ENCODE measurements around the gene ALCAM.

ALCAM gene

GRCh38 chr3:105529456-105529855 lies 162.7 kb downstream of the ALCAM start:
- no peak for DNase-seq (ENCODE audit: low spot score)

- no peak for DNase-seq (ENCODE audit: low spot score)
Observed at GRCh38 chr3:105532251-105532650, 165.5 kb downstream of the ALCAM start.

- no peak for DNase-seq (ENCODE audit: low spot score)
Observed at GRCh38 chr3:105533960-105534359, 167.3 kb downstream of the ALCAM start.

GRCh38 chr3:105534491-105534890 lies 167.8 kb downstream of the ALCAM start:
- no peak for DNase-seq (ENCODE audit: low spot score)

GRCh38 chr3:105537371-105538080 lies 170.8 kb downstream of the ALCAM start:
- DNase-seq (ENCODE audit: low spot score), result no peak

- DNase-seq (ENCODE audit: low spot score), result no peak
Observed at GRCh38 chr3:105538483-105538882, 171.8 kb downstream of the ALCAM start.

- DNase-seq (ENCODE audit: low spot score), result no peak
Observed at GRCh38 chr3:105539897-105540296, 173.2 kb downstream of the ALCAM start.

- no peak for DNase-seq (ENCODE audit: low spot score)
Observed at GRCh38 chr3:105542282-105543019, 175.7 kb downstream of the ALCAM start.

GRCh38 chr3:105545051-105545450 lies 178.3 kb downstream of the ALCAM start:
- DNase-seq (ENCODE audit: low spot score), result no peak

GRCh38 chr3:105553851-105554250 lies 187.1 kb downstream of the ALCAM start:
- DNase-seq (ENCODE audit: low spot score), result no peak

GRCh38 chr3:105555206-105555605 lies 188.5 kb downstream of the ALCAM start:
- DNase-seq (ENCODE audit: low spot score), result no peak

GRCh38 chr3:105559856-105560255 lies 193.1 kb downstream of the ALCAM start:
- no peak for DNase-seq (ENCODE audit: low spot score)

GRCh38 chr3:105561876-105562275 lies 195.2 kb downstream of the ALCAM start:
- no peak for DNase-seq (ENCODE audit: low spot score)

- DNase-seq (ENCODE audit: low spot score), result no peak
Observed at GRCh38 chr3:105564546-105565288, 198.0 kb downstream of the ALCAM start.

- DNase-seq (ENCODE audit: low spot score), result no peak
Observed at GRCh38 chr3:105571005-105571404, 204.3 kb downstream of the ALCAM start.

GRCh38 chr3:105572501-105572900 lies 205.8 kb downstream of the ALCAM start:
- no peak for DNase-seq (ENCODE audit: low spot score)

- no peak for DNase-seq (ENCODE audit: low spot score)
Observed at GRCh38 chr3:105579439-105579838, 212.7 kb downstream of the ALCAM start.

- DNase-seq (ENCODE audit: low spot score), result no peak
Observed at GRCh38 chr3:105580296-105580965, 213.7 kb downstream of the ALCAM start.

GRCh38 chr3:105582015-105582414 lies 215.3 kb downstream of the ALCAM start:
- no peak for DNase-seq (ENCODE audit: low spot score)

- no peak for DNase-seq (ENCODE audit: low spot score)
Observed at GRCh38 chr3:105584003-105584790, 217.5 kb downstream of the ALCAM start.

GRCh38 chr3:105593315-105593714 lies 226.6 kb downstream of the ALCAM start:
- DNase-seq (ENCODE audit: low spot score), result no peak

GRCh38 chr3:105594219-105594618 lies 227.5 kb downstream of the ALCAM start:
- DNase-seq (ENCODE audit: low spot score), result no peak

All from left forelimb (tissue), 1 donor.